ENCODE results near the gene ADARB2. TPM values are rescaled to one million over a fixed set of nuclear protein-coding genes. Genes with fewer than 3 reads are reported as not detected.

Gene ADARB2
- total and polyA plus RNA-seq, 4 donors = 0.22 to 1.3 (median 0.55) TPM

GRCh38 chr10:1244493-1244892 lies 492.8 kb downstream of the ADARB2 start:
- TF ChIP-seq, protein P1, sequence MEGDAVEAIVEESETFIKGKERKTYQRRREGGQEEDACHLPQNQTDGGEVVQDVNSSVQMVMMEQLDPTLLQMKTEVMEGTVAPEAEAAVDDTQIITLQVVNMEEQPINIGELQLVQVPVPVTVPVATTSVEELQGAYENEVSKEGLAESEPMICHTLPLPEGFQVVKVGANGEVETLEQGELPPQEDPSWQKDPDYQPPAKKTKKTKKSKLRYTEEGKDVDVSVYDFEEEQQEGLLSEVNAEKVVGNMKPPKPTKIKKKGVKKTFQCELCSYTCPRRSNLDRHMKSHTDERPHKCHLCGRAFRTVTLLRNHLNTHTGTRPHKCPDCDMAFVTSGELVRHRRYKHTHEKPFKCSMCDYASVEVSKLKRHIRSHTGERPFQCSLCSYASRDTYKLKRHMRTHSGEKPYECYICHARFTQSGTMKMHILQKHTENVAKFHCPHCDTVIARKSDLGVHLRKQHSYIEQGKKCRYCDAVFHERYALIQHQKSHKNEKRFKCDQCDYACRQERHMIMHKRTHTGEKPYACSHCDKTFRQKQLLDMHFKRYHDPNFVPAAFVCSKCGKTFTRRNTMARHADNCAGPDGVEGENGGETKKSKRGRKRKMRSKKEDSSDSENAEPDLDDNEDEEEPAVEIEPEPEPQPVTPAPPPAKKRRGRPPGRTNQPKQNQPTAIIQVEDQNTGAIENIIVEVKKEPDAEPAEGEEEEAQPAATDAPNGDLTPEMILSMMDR (IDR thresholded peaks at IDR 0.05; ENCODE audit: control extremely low read depth, extremely low read depth) = no peak
- H3K27me3 ChIP-seq (ENCODE audit: control insufficient read depth in 3 of 3, insufficient read depth in 3 of 3, low read length in 2 of 3) = peaks cover 0 to 9% (median 0%) of the 10 kb centered on the region in 3 donors
- no peaks in the 10 kb centered on the region for H3K36me3 ChIP-seq (ENCODE audit: control insufficient read depth in 4 of 4, insufficient read depth in 4 of 4, low read length in 4 of 4)
- H3K4me3 ChIP-seq = no peak overlapping the region
- no peak overlapping the region for H3K9ac ChIP-seq (ENCODE audit: insufficient read depth in 1 of 2, low read length in 2 of 2)
- H3K9me3 ChIP-seq (ENCODE audit: control insufficient read depth in 4 of 4, insufficient read depth in 3 of 4, low read length in 3 of 4) = peaks cover 0 to 9% (median 0%) of the 10 kb centered on the region in 4 donors
- ATAC-seq (ENCODE audit: insufficient read depth, low FRiP score) (no peak), DNase-seq (no peak)
- no peaks in the 10 kb centered on the region for H3K4me1 ChIP-seq (ENCODE audit: control insufficient read depth in 5 of 5, insufficient read depth in 5 of 5, low read length in 5 of 5)
- H3K27ac ChIP-seq (ENCODE audit: low read depth in 1 of 2, low read length in 1 of 2) = no peak overlapping the region
- 95% methylated on average over 18 of the region's 18 CpGs for WGBS, 2 donors

DNA sequence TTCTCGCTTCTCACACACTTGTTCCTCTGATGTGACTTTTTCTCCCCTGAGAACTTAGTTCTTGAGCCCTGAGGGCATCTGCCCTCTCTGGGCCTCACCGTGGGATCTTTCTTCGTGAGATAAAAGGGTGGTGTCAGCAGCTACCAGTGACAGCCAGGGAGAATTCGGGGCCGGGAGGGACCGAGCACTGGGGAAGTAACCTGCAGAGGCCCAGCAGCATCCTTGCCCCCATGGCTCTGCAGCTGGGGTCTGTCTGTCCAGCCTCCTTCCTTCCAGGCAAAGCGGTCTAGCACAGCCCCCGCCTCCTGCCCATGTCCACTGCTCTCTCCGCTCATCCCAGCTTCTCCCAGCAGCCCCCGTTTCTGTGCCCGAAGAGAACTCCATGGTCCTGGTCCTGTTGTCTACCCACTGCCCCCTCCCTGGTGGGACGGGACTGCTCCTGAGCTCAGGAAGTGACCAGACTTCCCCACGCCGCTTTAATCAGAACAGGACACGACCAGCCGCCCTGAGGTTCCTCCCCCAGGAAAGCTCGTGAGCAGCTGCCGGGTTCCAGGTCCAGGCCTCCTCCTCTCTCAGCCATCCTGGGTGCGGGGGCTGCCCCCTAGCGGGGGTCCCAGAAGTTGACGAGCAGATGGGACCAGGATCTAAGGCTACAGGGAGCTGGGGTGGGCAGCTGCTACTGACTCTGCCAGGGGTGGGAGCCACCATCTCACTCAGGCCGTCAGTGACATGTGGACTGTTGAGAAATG lies 493.7 kb downstream of the ADARB2 start:
- Histone ChIP-seq H3K4me3 (no peak overlapping the region), H3K36me3 (ENCODE audit: control insufficient read depth in 4 of 4, insufficient read depth in 4 of 4, low read length in 4 of 4) (no peaks in the 10 kb centered on the region), H3K9ac (ENCODE audit: insufficient read depth in 1 of 2, low read length in 2 of 2) (no peak overlapping the region), H3K9me3 (ENCODE audit: control insufficient read depth in 4 of 4, insufficient read depth in 3 of 4, low read length in 3 of 4) (peaks cover 0 to 9% (median 0%) of the 10 kb centered on the region in 4 donors), H3K27ac (ENCODE audit: low read depth in 1 of 2, low read length in 1 of 2) (no peak overlapping the region), H3K27me3 (ENCODE audit: control insufficient read depth in 3 of 3, insufficient read depth in 3 of 3, low read length in 2 of 3) (peaks cover 0 to 9% (median 0%) of the 10 kb centered on the region in 3 donors), H3K4me1 (ENCODE audit: control insufficient read depth in 5 of 5, insufficient read depth in 5 of 5, low read length in 5 of 5) (no peaks in the 10 kb centered on the region)
- DNase-seq = no peak
- no peak for ATAC-seq (ENCODE audit: insufficient read depth, low FRiP score)
- WGBS, 2 donors = 70 to 76% methylated on average over 22 of the region's 22 CpGs
- TF ChIP-seq, protein P1 (IDR thresholded peaks at IDR 0.05; ENCODE audit: control extremely low read depth, extremely low read depth) = no peak

DNA sequence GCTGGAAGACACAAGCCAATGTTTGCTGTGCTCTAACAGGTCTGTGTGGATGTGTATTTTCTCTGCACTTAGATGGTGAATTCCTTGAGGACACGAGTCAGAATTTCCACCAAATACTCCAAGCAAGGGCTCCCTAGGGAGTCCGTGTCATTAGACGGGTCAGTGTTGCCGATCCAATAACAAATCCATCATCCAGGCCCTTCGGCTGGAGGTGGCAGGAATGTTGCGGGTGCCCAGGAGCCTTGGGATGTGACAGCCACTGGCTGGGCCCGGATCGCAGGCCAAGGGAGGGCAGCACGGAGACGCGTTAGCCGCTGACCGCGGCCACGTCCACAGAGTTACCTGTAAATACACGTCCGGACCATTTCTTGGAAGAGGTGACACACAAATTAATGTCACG lies 494.4 kb downstream of the ADARB2 start:
- no peak overlapping the region for H3K4me3 ChIP-seq
- no peaks in the 10 kb centered on the region for H3K4me1 ChIP-seq (ENCODE audit: control insufficient read depth in 5 of 5, insufficient read depth in 5 of 5, low read length in 5 of 5)
- no peaks in the 10 kb centered on the region for H3K36me3 ChIP-seq (ENCODE audit: control insufficient read depth in 4 of 4, insufficient read depth in 4 of 4, low read length in 4 of 4)
- 90 to 97% methylated on average over 18 of the region's 18 CpGs for WGBS, 2 donors
- ATAC-seq (ENCODE audit: insufficient read depth, low FRiP score) (no peak), DNase-seq (no peak)
- H3K27me3 ChIP-seq (ENCODE audit: control insufficient read depth in 3 of 3, insufficient read depth in 3 of 3, low read length in 2 of 3) = peaks cover 0 to 9% (median 0%) of the 10 kb centered on the region in 3 donors
- H3K9ac ChIP-seq (ENCODE audit: insufficient read depth in 1 of 2, low read length in 2 of 2) = no peak overlapping the region
- H3K9me3 ChIP-seq (ENCODE audit: control insufficient read depth in 4 of 4, insufficient read depth in 3 of 4, low read length in 3 of 4) = peaks cover 0 to 7% (median 0%) of the 10 kb centered on the region in 4 donors
- H3K27ac ChIP-seq (ENCODE audit: low read depth in 1 of 2, low read length in 1 of 2) = no peak overlapping the region
- TF ChIP-seq, protein P1 (IDR thresholded peaks at IDR 0.05; ENCODE audit: control extremely low read depth, extremely low read depth) = no peak
